H9 (cell line): ENCODE results near the gene ARRDC2. TPM values are rescaled to one million over a fixed set of nuclear protein-coding genes. Genes with fewer than 3 reads are reported as not detected.

Experiments
- DNase-seq: peaks from one replicate; pipeline ENCODE4 v3.0.0-alpha.2; 2017
- H2AFZ ChIP-seq: one replicate; pipeline ENCODE4 v1.6.1; 2013; ENCODE audit warnings: mild to moderate bottlenecking, low read length, control low read depth, moderate library complexity
- H2AK5ac ChIP-seq: 2 replicates; pipeline ENCODE4 v1.6.1; 2013; ENCODE audit warnings: low read length, control low read depth, mixed read lengths; ENCODE audit not compliant: insufficient read length
- H2BK120ac ChIP-seq: one replicate; pipeline ENCODE4 v1.6.1; 2013; ENCODE audit warnings: low read depth, mild to moderate bottlenecking, low read length, control low read depth, inconsistent platforms; ENCODE audit not compliant: poor library complexity, severe bottlenecking
- H2BK12ac ChIP-seq: 2 replicates; pipeline ENCODE4 v1.6.1; 2013; ENCODE audit warnings: low read length, control low read depth, mixed read lengths, low read depth; ENCODE audit not compliant: insufficient read length
- H2BK15ac ChIP-seq: 2 replicates; pipeline ENCODE4 v1.6.1; 2013; ENCODE audit warnings: low read depth, low read length, control low read depth
- H2BK20ac ChIP-seq: one replicate; pipeline ENCODE4 v1.6.1; 2013; ENCODE audit warnings: low read depth, mild to moderate bottlenecking, low read length, control low read depth, inconsistent platforms; ENCODE audit not compliant: poor library complexity, severe bottlenecking
- H2BK5ac ChIP-seq: 2 replicates; pipeline ENCODE4 v1.6.1; 2013; ENCODE audit warnings: low read length, control low read depth, mixed read lengths; ENCODE audit not compliant: insufficient read length
- H3K14ac ChIP-seq: 2 replicates; pipeline ENCODE4 v1.6.1; 2013; ENCODE audit warnings: low read length, control low read depth; ENCODE audit not compliant: insufficient read depth
- H3K18ac ChIP-seq: 2 replicates; pipeline ENCODE4 v1.6.1; 2013; ENCODE audit warnings: low read depth, mild to moderate bottlenecking, mixed read lengths, low read length, control low read depth; ENCODE audit not compliant: insufficient read length
- H3K23ac ChIP-seq: 2 replicates; pipeline ENCODE4 v1.6.1; 2013; ENCODE audit warnings: low read length, control low read depth, mixed read lengths, low read depth; ENCODE audit not compliant: insufficient read length
- H3K23me2 ChIP-seq: 2 replicates; pipeline ENCODE4 v1.6.1; 2013; ENCODE audit warnings: low read depth, mild to moderate bottlenecking, mixed read lengths, low read length, control low read depth; ENCODE audit not compliant: insufficient read length, poor library complexity, severe bottlenecking
- H3K27ac ChIP-seq: 2 replicates; pipeline ENCODE4 v1.5.1; 2013; ENCODE audit warnings: low read length, control low read depth, mixed read lengths, low read depth; ENCODE audit not compliant: insufficient read length
- H3K27me3 ChIP-seq: 2 replicates; pipeline ENCODE4 v1.6.1; 2013; ENCODE audit warnings: low read length, control low read depth, inconsistent platforms; ENCODE audit not compliant: insufficient read depth
- H3K4ac ChIP-seq: 2 replicates; pipeline ENCODE4 v1.6.1; 2013; ENCODE audit warnings: low read depth, mild to moderate bottlenecking, control low read depth, inconsistent platforms, low read length, moderate library complexity
- H3K4me1 ChIP-seq: 2 replicates; pipeline ENCODE4 v1.6.1; 2013; ENCODE audit warnings: low read length, control low read depth, inconsistent platforms; ENCODE audit not compliant: insufficient read depth
- H3K4me2 ChIP-seq: 2 replicates; pipeline ENCODE4 v1.6.1; 2013; ENCODE audit warnings: low read length, control low read depth, mixed read lengths; ENCODE audit not compliant: insufficient read length, insufficient read depth
- H3K56ac ChIP-seq: 2 replicates; pipeline ENCODE4 v1.6.1; 2013; ENCODE audit warnings: low read depth, mild to moderate bottlenecking, mixed read lengths, low read length, control low read depth; ENCODE audit not compliant: insufficient read length
- H3K79me1 ChIP-seq: 2 replicates; pipeline ENCODE4 v1.6.1; 2013; ENCODE audit warnings: low read depth, mild to moderate bottlenecking, moderate library complexity, low read length, control low read depth, inconsistent platforms; ENCODE audit not compliant: insufficient read depth, poor library complexity, severe bottlenecking
- H3K79me2 ChIP-seq: 2 replicates; pipeline ENCODE4 v1.6.1; 2013; ENCODE audit warnings: low read length, control low read depth, inconsistent platforms; ENCODE audit not compliant: insufficient read depth
- H3K9ac ChIP-seq: 2 replicates; pipeline ENCODE4 v1.6.1; 2013; ENCODE audit warnings: low read length, control low read depth, mixed read lengths; ENCODE audit not compliant: insufficient read length; ENCODE audit errors: extremely low read depth
- H3K9me3 ChIP-seq: one replicate; pipeline ENCODE4 v1.6.1; 2013; ENCODE audit warnings: low read depth, low read length, inconsistent platforms; ENCODE audit not compliant: control insufficient read depth
- H3T11ph ChIP-seq: one replicate; pipeline ENCODE4 v1.6.1; 2013; ENCODE audit warnings: mild to moderate bottlenecking, low read length, control low read depth, inconsistent platforms
- H4K20me1 ChIP-seq: one replicate; pipeline ENCODE4 v1.6.1; 2013; ENCODE audit not compliant: control insufficient read depth, insufficient read length, insufficient read depth
- H4K5ac ChIP-seq: 2 replicates; pipeline ENCODE4 v1.6.1; 2013; ENCODE audit warnings: low read depth, mild to moderate bottlenecking, mixed read lengths, low read length, control low read depth; ENCODE audit not compliant: insufficient read length
- H4K8ac ChIP-seq: replicated peaks from 2 replicates; pipeline ENCODE4 v1.6.1; 2013; ENCODE audit warnings: low read length, control low read depth, mixed read lengths, low read depth; ENCODE audit not compliant: insufficient read length
- H4K91ac ChIP-seq: 2 replicates; pipeline ENCODE4 v1.6.1; 2013; ENCODE audit warnings: low read depth, mild to moderate bottlenecking, moderate library complexity, mixed read lengths, low read length, control low read depth; ENCODE audit not compliant: insufficient read length
- H3K27ac Mint-ChIP-seq, 3 experiments: 2 replicates in 2 of 3; 3 replicates in 1 of 3; pipeline ENCODE4 v1.8.0; 2020 to 2021; ENCODE audit warnings: mixed read lengths in 3 of 3, mild to moderate bottlenecking in 1 of 3, moderate library complexity in 1 of 3
- H3K27me3 Mint-ChIP-seq: 2 replicates; pipeline ENCODE4 v1.8.0; 2021; ENCODE audit warnings: low read depth, mild to moderate bottlenecking, moderate library complexity, mixed read lengths
- H3K36me3 Mint-ChIP-seq, 3 experiments: 2 replicates in 2 of 3; 3 replicates in 1 of 3; pipeline ENCODE4 v1.8.0; 2020 to 2021; ENCODE audit warnings: low read depth in 3 of 3, mixed read lengths in 3 of 3; ENCODE audit not compliant: insufficient read depth in 1 of 3
- H3K4me1 Mint-ChIP-seq, 2 experiments: 2 replicates each; pipeline ENCODE4 v1.8.0; 2020; ENCODE audit warnings: mixed read lengths in 2 of 2
- H3K4me3 Mint-ChIP-seq, 2 experiments: 2 replicates in 1 of 2; 3 replicates in 1 of 2; pipeline ENCODE4 v1.8.0; 2020 to 2021; ENCODE audit warnings: mild to moderate bottlenecking in 2 of 2, mixed read lengths in 2 of 2, moderate library complexity in 1 of 2
- H3K9me3 Mint-ChIP-seq, 2 experiments: 2 replicates in 1 of 2; 3 replicates in 1 of 2; pipeline ENCODE4 v1.8.0; 2020; ENCODE audit warnings: mild to moderate bottlenecking in 2 of 2, mixed read lengths in 2 of 2, moderate library complexity in 1 of 2
- WGBS: extraction: QIAGEN DNeasy Blood & Tissue Kit; methylation state at CpG from one replicate; pipeline ENCODE4 v1.1.7; 2013; ENCODE audit warnings: missing lambda C conversion rate, low lambda C conversion rate, mixed read lengths; ENCODE audit not compliant: insufficient read length; ENCODE audit errors: extremely low coverage; 5-methylcytosine and 5-hydroxymethylcytosine counted together
- total RNA-seq: library from RNA; stranded (reverse); gene quantifications from 2 replicates; pipeline ENCODE4 v1.2.1, GENCODE V29; 2021
- TF ChIP-seq, protein P1 (sequence below): fragments of 200-600 bp; sonication (generic); conservative IDR thresholded peaks from 3 replicates; pipeline ENCODE4 v1.8.0; 2021; ENCODE audit warnings: antibody characterized with exemption, mild to moderate bottlenecking

The ARRDC2 gene
- total RNA-seq, 1 experiment from 2014 or later: 10.5 TPM

DNA sequence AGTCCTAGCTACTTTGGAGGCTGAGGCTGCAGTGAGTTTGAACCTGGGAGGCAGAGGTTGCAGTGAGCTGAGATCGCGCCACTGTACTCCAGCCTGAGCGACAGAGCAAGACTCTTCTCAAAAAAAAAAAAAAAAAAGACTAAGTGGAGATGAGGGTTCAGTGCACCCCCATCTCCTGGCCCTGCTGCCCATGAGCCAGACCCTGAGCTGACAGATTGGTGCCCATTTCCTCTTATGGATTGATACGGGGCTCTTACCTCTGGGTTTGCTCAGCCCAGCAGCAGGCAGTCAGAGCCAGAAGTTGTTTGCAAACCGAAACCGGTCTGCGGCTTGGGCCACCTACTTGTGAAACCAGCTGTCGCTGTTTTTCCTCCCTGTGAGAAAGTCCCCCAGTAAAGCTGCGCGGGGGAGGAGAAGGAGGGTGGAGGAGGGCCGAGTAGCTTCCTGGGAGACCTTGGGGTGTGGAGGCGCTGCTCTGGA lies 36.9 kb downstream of the ARRDC2 start:
- TF ChIP-seq, protein P1, sequence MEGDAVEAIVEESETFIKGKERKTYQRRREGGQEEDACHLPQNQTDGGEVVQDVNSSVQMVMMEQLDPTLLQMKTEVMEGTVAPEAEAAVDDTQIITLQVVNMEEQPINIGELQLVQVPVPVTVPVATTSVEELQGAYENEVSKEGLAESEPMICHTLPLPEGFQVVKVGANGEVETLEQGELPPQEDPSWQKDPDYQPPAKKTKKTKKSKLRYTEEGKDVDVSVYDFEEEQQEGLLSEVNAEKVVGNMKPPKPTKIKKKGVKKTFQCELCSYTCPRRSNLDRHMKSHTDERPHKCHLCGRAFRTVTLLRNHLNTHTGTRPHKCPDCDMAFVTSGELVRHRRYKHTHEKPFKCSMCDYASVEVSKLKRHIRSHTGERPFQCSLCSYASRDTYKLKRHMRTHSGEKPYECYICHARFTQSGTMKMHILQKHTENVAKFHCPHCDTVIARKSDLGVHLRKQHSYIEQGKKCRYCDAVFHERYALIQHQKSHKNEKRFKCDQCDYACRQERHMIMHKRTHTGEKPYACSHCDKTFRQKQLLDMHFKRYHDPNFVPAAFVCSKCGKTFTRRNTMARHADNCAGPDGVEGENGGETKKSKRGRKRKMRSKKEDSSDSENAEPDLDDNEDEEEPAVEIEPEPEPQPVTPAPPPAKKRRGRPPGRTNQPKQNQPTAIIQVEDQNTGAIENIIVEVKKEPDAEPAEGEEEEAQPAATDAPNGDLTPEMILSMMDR: no peak
- H3K14ac ChIP-seq: no peak overlapping the region; the same call in 1 of the 2 replicates
- no peaks in the 10 kb centered on the region; the same call in 1 of the 2 replicates for H3K27me3 ChIP-seq
- H4K91ac ChIP-seq: no peak overlapping the region
- H3K79me1 ChIP-seq: no peaks in the 10 kb centered on the region
- H2AFZ ChIP-seq: no peak overlapping the region
- H3T11ph ChIP-seq: no peak overlapping the region
- no peak overlapping the region for H2AK5ac ChIP-seq
- H2BK120ac ChIP-seq: no peak overlapping the region
- H4K8ac ChIP-seq: no peak overlapping the region
- H2BK5ac ChIP-seq: no peak overlapping the region
- no peak overlapping the region for H3K4me2 ChIP-seq
- no peak overlapping the region for H3K23ac ChIP-seq
- no peak overlapping the region for H2BK20ac ChIP-seq
- peak; percentile 56 for DNase-seq
- H3K79me2 ChIP-seq: no peaks in the 10 kb centered on the region
- H3K4me1 ChIP-seq: no peaks in the 10 kb centered on the region
- H3K27ac ChIP-seq: no peak overlapping the region
- no peaks in the 10 kb centered on the region for H3K36me3 Mint-ChIP-seq
- H3K23me2 ChIP-seq: no peaks in the 10 kb centered on the region
- peak overlapping the region in 2 of 3 experiments; percentile 28 to 67; a peak in 2 of 7 replicates for H3K27ac Mint-ChIP-seq
- H4K20me1 ChIP-seq: no peaks in the 10 kb centered on the region
- no peak overlapping the region for H2BK12ac ChIP-seq
- H3K27me3 Mint-ChIP-seq: peaks cover 9% of the 10 kb centered on the region
- H3K9me3 Mint-ChIP-seq: peaks cover 2 to 6% of the 10 kb centered on the region in 2 experiments; a peak in 2 of 5 replicates
- no peak overlapping the region for H2BK15ac ChIP-seq
- H3K18ac ChIP-seq: peak overlapping the region; percentile 46
- no peak overlapping the region for H4K5ac ChIP-seq
- H3K4me1 Mint-ChIP-seq: peaks cover 3 to 6% of the 10 kb centered on the region in 2 experiments
- no peak overlapping the region for H3K56ac ChIP-seq
- H3K4me3 Mint-ChIP-seq: peak overlapping the region in 1 of 2 experiments; percentile 17; a peak in 1 of 5 replicates
- no peak overlapping the region for H3K4ac ChIP-seq
- no CpG with 5 or more reads among the region's 12 CpGs for WGBS
- H3K9me3 ChIP-seq: no peaks in the 10 kb centered on the region
- no peak overlapping the region for H3K9ac ChIP-seq
